Osteocyte (in vitro differentiated cells): ENCODE results near the gene OR2AT4. TPM values are rescaled to one million over a fixed set of nuclear protein-coding genes. Genes with fewer than 3 reads are reported as not detected.

ENCODE experiments used
- DNase-seq: peaks from one replicate; pipeline ENCODE4 v3.0.0; 2021; ENCODE audit warnings: mixed read lengths; ENCODE audit not compliant: unreplicated experiment; ENCODE audit errors: extremely low spot score
- H3K27ac Mint-ChIP-seq: one replicate; pipeline ENCODE4 v1.8.0; 2021; ENCODE audit warnings: mild to moderate bottlenecking, mixed read lengths; ENCODE audit not compliant: unreplicated experiment
- H3K27me3 Mint-ChIP-seq: one replicate; pipeline ENCODE4 v1.8.0; 2021; ENCODE audit warnings: mixed read lengths; ENCODE audit not compliant: unreplicated experiment
- H3K36me3 Mint-ChIP-seq: one replicate; pipeline ENCODE4 v1.8.0; 2021; ENCODE audit warnings: mixed read lengths; ENCODE audit not compliant: unreplicated experiment
- H3K4me1 Mint-ChIP-seq: one replicate; pipeline ENCODE4 v1.8.0; 2021; ENCODE audit warnings: mixed read lengths; ENCODE audit not compliant: unreplicated experiment
- H3K4me3 Mint-ChIP-seq: one replicate; pipeline ENCODE4 v1.8.0; 2021; ENCODE audit warnings: mild to moderate bottlenecking, moderate library complexity, mixed read lengths; ENCODE audit not compliant: unreplicated experiment
- H3K9me3 Mint-ChIP-seq: one replicate; pipeline ENCODE4 v1.8.0; 2021; ENCODE audit warnings: mixed read lengths; ENCODE audit not compliant: unreplicated experiment
- total RNA-seq: library from RNA; stranded (reverse); gene quantifications from 2 replicates; pipeline ENCODE4 v1.2.1, GENCODE V29; 2021
- TF ChIP-seq, protein P1 (sequence below): fragments of 200-600 bp; sonication (generic); IDR thresholded peaks from 2 replicates; pipeline ENCODE4 v1.5.0; 2021; ENCODE audit warnings: antibody characterized with exemption, mild to moderate bottlenecking, moderate library complexity

OR2AT4 gene
- total RNA-seq, 1 donor from 2014 or later = not detected

DNA sequence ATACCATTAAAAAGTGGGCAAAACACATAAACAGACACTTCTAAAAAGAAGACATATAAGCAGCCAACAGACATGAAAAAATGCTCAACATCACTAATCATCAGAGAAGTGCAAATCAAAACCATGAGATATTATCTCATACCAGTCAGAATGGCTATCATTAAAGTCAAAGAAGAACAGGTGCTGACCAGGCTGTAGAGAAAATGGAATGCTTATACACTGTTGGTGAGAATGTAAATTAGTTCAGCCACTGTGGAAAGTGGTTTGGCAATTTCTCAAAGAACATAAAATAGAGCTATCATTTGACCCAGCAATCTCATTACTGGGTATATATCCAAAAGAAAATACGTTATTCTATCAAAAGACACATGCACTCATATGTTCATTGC, 13.5 kb downstream of the OR2AT4 start:
- TF ChIP-seq, protein P1, sequence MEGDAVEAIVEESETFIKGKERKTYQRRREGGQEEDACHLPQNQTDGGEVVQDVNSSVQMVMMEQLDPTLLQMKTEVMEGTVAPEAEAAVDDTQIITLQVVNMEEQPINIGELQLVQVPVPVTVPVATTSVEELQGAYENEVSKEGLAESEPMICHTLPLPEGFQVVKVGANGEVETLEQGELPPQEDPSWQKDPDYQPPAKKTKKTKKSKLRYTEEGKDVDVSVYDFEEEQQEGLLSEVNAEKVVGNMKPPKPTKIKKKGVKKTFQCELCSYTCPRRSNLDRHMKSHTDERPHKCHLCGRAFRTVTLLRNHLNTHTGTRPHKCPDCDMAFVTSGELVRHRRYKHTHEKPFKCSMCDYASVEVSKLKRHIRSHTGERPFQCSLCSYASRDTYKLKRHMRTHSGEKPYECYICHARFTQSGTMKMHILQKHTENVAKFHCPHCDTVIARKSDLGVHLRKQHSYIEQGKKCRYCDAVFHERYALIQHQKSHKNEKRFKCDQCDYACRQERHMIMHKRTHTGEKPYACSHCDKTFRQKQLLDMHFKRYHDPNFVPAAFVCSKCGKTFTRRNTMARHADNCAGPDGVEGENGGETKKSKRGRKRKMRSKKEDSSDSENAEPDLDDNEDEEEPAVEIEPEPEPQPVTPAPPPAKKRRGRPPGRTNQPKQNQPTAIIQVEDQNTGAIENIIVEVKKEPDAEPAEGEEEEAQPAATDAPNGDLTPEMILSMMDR = no peak
- Mint-ChIP-seq H3K36me3 (no peaks in the 10 kb centered on the region), H3K27ac (no peak overlapping the region), H3K9me3 (no peaks in the 10 kb centered on the region), H3K27me3 (peaks cover 51% of the 10 kb centered on the region), H3K4me3 (no peak overlapping the region), H3K4me1 (peaks cover 2% of the 10 kb centered on the region)
- no peak for DNase-seq

DNA sequence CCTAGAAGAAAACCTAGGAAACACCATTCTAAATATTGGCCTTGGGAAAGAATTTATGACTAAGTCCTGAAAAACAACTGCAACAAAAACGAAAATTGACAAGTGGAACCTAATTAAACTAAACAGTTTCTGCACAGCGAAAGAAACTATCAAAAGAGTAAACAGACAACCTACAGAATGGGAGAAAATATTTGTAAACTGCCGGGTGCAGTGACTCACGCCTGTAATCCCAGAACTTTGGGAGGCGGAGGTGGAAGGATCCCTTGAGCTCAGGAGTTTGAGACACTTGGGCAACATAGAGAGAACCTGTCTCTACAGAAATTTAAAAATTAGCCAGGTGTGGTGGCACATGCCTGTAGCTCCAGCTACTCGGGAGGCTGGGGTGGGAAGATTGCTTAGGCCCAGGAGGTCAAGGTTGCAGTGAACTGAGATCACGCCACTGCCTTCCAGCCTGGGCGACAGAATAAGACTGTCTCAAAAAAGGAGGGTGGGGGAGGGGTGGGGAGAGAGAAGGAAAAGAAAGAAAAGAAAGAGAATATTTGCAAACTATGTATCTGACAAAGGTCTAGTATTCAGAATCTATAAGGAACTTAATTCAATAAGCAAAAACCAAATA, 14.0 kb downstream of the OR2AT4 start:
- no peak for DNase-seq
- Mint-ChIP-seq H3K4me3 (no peak overlapping the region), H3K9me3 (no peaks in the 10 kb centered on the region), H3K4me1 (peaks cover 2% of the 10 kb centered on the region), H3K36me3 (no peaks in the 10 kb centered on the region), H3K27me3 (peaks cover 48% of the 10 kb centered on the region), H3K27ac (no peak overlapping the region)
- TF ChIP-seq, protein P1 = no peak

DNA sequence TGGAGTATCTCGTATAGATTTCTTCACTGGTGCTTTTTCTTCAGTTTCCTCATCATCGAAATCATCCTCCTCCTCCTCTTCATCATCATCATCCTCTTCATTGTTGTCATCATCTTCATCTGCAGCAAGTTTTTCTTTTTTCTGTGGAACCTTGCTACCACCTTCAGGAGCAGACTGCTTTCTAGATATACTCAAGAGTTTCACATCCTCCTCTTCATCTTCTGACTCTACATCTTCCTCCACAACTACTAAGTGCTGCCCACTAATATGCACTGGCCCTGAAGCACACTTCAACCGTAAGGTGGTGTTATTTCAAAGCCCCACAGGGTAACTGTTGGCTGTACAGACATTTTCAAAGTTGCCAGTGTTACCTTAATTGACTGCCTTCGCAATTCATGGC, 17.1 kb downstream of the OR2AT4 start:
- H3K9me3 Mint-ChIP-seq = no peaks in the 10 kb centered on the region
- H3K27ac Mint-ChIP-seq = no peak overlapping the region
- TF ChIP-seq, protein P1 = no peak
- H3K36me3 Mint-ChIP-seq = no peaks in the 10 kb centered on the region
- H3K4me1 Mint-ChIP-seq = peaks cover 2% of the 10 kb centered on the region
- H3K27me3 Mint-ChIP-seq = peaks cover 36% of the 10 kb centered on the region
- DNase-seq = no peak
- H3K4me3 Mint-ChIP-seq = no peak overlapping the region

DNA sequence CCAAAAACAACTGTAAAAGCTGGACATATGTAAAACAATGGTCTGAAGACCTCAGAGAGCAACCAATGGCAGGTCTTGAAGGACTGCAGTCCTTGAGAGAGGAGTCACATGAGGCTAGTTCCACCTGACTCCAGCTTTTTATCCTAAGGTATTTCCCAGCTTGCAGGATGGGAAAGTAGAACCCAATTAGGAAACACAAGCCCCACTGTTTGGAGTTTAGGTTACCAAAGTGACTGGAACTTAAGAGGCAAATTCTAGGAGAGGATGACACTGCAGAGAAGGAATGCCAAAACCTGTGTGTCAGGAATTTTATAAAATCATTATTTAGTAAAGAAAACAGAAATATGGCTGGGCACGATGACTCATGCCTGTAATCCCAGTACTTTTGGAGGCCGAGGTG, 18.4 kb downstream of the OR2AT4 start:
- peaks cover 37% of the 10 kb centered on the region for H3K27me3 Mint-ChIP-seq
- no peaks in the 10 kb centered on the region for H3K9me3 Mint-ChIP-seq
- H3K4me3 Mint-ChIP-seq = no peak overlapping the region
- TF ChIP-seq, protein P1 = no peak
- no peak for DNase-seq
- H3K4me1 Mint-ChIP-seq = peaks cover 2% of the 10 kb centered on the region
- no peak overlapping the region for H3K27ac Mint-ChIP-seq
- no peaks in the 10 kb centered on the region for H3K36me3 Mint-ChIP-seq

DNA sequence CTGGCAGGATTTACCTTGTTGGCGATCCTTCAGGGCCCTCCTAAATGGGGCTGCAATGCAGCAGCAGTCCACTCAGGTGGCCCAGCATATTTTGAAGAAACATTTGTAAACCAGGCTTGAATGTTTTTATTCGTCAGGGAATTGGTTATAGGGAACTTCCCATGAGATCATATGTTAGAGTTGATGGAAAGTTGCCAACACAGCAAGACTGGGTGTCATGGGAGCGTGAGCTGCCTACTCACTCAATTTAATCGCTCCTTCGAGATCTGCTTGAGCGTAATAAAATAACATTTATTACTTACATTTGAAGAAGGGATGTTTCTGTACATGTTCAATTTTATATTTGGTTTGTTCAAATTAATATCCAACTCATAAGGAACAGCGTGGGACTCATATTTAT, 19.4 kb downstream of the OR2AT4 start:
- no peak overlapping the region for H3K4me3 Mint-ChIP-seq
- H3K4me1 Mint-ChIP-seq = peaks cover 2% of the 10 kb centered on the region
- H3K27me3 Mint-ChIP-seq = peaks cover 39% of the 10 kb centered on the region
- no peak overlapping the region for H3K27ac Mint-ChIP-seq
- no peaks in the 10 kb centered on the region for H3K36me3 Mint-ChIP-seq
- no peak for DNase-seq
- H3K9me3 Mint-ChIP-seq = no peaks in the 10 kb centered on the region
- TF ChIP-seq, protein P1 = no peak
